T47D (cell line): ENCODE measurements around the gene MAEL.
A peak's percentile ranks its signal among the peaks of the same experiment; 100 is the strongest.

Experiments used
- DNase-seq, 2 experiments: peaks; one replicate each; pipeline versions ENCODE4 v3.0.0 to v3.0.0-alpha.2; 2011 to 2012; ENCODE audit warnings: low read depth in 1 of 2, low spot score in 1 of 2
- JUND ChIP-seq: IDR thresholded peaks from 2 replicates; pipeline ENCODE4 v1.6.1; 2012; ENCODE audit warnings: low read depth
- in situ Hi-C: cut with HindIII; loops from 2 replicates; pipeline ENCODE4 v1.10.0; 2016; ENCODE audit warnings: low sequenced_read_pairs, low pct_unique_long_range_greater_than_20kb

MAEL gene

GRCh38 chr1:167065471-167065870 lies 76.4 kb downstream of the MAEL start:
- no peak for TF ChIP-seq JUND
- no peak for DNase-seq
- in situ Hi-C loops = no loop called here

- peak; percentile 76 to 79 for DNase-seq
- no peak for TF ChIP-seq JUND
- in situ Hi-C loops = no loop called here
These were observed 77.4 kb downstream of the MAEL start for GRCh38 chr1:167066333-167067122.

- TF ChIP-seq JUND = no peak
- no peak for DNase-seq
- in situ Hi-C loops = no loop called here
These were observed 78.8 kb downstream of the MAEL start for GRCh38 chr1:167067904-167068303.

- DNase-seq = no peak
- no peak for TF ChIP-seq JUND
- in situ Hi-C loops = no loop called here
These were observed 79.7 kb downstream of the MAEL start for GRCh38 chr1:167068761-167069160.

GRCh38 chr1:167071286-167071685 lies 82.2 kb downstream of the MAEL start:
- DNase-seq = no peak

More at GRCh38 chr1:167071286-167071685, 82.2 kb downstream of the MAEL start:
- no peak for TF ChIP-seq JUND
- in situ Hi-C loops = no loop called here
